ENCODE data around the gene EFCAB12.
"Not testable (repeated sequence)": the region's sequence is repeated elsewhere in the genome, so short reads cannot be mapped to it uniquely, and the experiment has no call there.

The EFCAB12 gene

DNA sequence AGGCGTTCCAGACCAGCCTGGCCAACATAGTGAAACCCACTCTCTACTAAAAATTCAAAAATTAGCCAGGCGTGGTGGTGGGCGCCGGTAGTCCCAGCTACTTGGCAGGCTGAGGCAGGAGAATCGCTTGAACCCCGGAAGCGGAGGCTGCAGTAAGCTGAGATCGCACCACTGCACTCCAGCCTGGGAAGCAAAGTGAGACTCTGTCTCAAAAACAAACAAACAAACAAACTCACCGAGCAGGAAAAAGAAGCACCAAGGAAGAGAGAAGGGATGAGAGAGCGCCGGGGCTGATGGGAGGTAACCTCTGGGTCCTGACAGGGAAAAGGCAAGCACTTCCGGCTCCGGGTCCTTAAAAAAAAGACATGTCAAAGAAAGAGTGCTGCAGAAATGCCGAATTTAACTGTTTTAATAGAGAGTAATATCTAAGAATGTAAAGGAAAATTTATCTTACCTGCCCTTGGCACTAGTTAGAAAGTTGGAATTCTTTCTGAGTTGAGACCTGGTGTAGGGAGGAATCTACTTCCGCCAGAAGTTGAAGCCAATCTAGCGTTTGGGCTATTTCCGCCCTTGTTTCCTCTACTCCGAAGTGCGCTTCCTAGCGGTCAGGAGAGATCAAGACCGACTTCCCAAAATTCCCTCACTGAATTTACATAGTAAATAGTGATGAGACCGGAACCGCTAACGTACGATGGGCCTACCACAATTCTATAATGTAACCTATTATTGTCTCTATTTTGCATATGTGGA, 29.1 kb downstream of the EFCAB12 start:
- DNase-seq: peak in 55 of 56 donors; percentile 19 to 91 (median 77)

GRCh38 chr3:129398803-129399144, 29.7 kb downstream of the EFCAB12 start:
- peak in 1 of 56 donors; percentile 7 for DNase-seq

GRCh38 chr3:129393760-129394564, 34.5 kb downstream of the EFCAB12 start:
- DNase-seq: not testable (repeated sequence)

- no peak for DNase-seq
Measured at GRCh38 chr3:129393271-129393670, 35.2 kb downstream of the EFCAB12 start.

- DNase-seq: peak in 2 of 56 donors; percentile 5 to 6
Measured at GRCh38 chr3:129392106-129392887, 36.1 kb downstream of the EFCAB12 start.

DNA sequence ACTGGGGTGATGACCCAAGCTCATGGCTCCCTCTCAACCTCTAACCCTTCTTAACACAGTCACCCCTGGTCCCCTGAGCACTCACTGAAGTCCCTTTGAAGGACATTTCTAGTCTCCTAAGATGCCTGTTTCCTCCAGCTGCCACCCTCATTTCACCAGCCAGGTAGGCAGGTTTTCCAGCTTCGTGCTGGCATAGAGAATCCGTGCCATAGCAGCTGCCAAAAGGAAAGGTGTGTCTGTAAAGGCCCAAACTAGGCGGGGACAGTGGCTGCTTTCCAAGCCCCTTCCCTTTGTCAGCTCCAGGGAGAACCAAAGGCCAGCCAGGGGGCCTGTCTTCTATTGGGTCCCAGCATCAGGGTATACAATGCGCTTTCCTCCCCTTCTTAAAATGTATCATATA, 36.9 kb downstream of the EFCAB12 start:
- peak in 1 of 56 donors; percentile 2 for DNase-seq

DNA sequence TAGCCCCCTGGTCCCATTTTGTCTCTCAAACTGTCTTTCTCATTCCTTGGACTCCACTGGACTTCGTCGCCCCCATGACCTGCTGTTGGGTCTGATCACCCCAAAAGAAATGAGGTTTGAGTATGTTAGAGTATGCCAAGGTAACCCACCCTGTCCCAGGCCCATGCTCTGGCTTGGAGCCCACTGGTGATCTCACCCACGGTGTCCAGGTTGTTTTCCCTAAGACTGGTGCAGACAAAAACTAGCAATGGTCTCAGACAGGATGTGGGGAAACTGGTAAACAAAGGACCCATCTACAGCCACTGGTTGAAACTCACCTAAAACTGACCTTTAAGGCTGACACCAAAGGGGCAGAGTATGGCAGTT, 38.9 kb downstream of the EFCAB12 start:
- DNase-seq: no peak

DNA sequence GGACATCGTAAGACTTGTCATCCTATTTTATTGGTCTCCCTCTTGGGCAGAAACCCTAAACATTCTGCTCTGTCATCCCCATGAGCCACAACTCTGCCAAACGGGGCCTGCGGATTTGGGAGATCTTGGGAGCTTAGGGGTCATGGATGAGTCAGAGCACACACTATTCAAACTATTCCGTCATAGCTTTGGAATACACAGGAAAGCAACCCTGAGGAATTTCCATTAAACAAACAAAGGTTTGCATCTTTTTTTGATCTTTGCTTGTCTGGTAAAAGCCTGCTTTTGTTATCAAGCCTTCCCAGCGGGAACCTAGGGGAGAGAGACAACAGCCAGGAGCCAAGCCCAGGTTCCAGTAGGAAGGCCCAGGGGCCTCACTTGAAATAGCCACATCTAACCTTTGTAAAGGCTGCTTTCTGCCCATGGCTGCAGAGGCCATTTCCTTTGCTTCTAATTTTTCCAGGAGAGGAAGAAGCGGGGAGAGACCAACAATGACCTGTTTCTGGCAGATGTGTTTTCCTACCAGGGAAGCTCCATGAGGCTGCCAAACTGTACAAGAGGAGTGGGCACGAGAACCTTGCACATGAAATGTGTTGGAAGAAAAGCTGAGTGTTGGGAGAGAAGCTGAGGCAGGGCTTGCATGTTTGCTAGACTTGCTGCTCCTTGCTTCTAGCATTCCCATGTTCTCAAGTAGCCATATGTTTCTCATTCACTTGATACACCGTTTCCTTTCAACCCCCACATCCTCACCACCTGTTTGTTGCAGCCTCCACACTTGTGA, 39.5 kb downstream of the EFCAB12 start:
- not testable (repeated sequence) for DNase-seq

GRCh38 chr3:129387487-129387886, 40.9 kb downstream of the EFCAB12 start:
- no peak for DNase-seq

GRCh38 chr3:129386984-129387383, 41.5 kb downstream of the EFCAB12 start:
- peak in 8 of 56 donors; percentile 1 to 31 (median 10) for DNase-seq

GRCh38 chr3:129385507-129385906, 42.9 kb downstream of the EFCAB12 start:
- peak in 1 of 56 donors; percentile 2 for DNase-seq

DNA sequence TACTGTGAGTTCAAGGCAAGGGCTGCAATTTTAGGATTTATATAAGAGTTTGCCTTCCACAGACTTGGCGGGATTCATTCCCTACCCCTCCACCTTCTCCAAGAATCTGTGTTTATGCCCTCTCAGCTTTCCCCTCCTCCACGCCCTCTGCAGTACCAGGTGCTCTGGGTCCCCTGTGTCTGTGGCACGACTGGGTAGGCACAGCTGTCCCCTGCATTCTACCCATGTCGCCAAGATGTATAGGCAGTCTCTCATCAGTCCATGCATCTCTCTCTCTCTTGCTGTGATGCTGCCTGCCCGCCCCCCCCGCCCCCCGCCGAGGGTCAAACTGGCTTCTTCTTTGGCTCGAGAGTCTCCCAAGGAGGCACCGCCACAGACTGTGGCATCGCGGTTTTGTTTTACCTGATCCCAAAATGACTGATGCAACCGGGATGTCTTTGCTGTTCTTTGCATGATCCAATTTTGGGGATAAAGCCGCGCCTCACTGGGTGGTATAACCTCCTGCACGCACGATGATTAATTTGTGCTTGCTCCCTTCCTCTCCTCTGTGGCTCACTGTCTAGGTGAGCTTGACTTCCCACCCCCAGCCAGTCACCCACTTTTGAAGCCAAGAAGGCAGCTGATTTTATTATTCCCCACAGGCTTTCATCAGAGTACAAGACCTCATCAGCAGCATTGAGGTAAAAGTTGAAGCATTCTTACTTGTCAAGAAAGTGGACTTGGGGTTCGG, 43.7 kb downstream of the EFCAB12 start:
- DNase-seq: peak in 18 of 56 donors; percentile 11 to 62 (median 32)

GRCh38 chr3:129384103-129384502, 44.3 kb downstream of the EFCAB12 start:
- not testable (repeated sequence) for DNase-seq

DNA sequence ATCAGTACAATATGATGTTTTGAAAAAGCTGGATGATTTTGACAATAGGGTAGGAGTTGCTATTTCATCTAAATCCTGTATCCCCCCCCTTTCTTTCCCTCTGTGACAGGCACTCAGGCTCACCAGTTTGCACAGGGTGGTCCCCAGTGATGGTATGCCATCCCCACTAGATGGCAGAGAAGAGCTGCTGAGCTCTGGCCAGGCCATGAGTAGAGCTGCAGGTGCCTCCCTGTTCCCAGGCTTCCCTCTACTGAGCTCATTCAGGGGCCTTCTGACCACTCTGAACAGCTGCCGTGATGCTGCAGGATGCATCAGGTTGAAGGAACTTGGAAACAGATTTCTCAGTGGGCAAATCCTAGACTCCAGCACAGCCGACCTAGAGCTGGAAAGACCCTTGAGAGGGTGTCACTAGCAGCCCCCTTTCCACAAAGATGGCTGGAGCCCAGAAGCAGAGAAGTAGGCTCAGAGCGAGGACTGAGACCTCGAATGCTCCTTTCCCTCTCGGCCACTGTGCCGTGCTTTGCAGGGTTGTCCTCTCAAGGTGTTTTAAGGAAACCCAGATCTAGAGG, 45.1 kb downstream of the EFCAB12 start:
- DNase-seq: peak in 43 of 56 donors; percentile 4 to 78 (median 33)

GRCh38 chr3:129382366-129382765, 46.1 kb downstream of the EFCAB12 start:
- peak in 12 of 56 donors; percentile 12 to 57 (median 25) for DNase-seq

DNA sequence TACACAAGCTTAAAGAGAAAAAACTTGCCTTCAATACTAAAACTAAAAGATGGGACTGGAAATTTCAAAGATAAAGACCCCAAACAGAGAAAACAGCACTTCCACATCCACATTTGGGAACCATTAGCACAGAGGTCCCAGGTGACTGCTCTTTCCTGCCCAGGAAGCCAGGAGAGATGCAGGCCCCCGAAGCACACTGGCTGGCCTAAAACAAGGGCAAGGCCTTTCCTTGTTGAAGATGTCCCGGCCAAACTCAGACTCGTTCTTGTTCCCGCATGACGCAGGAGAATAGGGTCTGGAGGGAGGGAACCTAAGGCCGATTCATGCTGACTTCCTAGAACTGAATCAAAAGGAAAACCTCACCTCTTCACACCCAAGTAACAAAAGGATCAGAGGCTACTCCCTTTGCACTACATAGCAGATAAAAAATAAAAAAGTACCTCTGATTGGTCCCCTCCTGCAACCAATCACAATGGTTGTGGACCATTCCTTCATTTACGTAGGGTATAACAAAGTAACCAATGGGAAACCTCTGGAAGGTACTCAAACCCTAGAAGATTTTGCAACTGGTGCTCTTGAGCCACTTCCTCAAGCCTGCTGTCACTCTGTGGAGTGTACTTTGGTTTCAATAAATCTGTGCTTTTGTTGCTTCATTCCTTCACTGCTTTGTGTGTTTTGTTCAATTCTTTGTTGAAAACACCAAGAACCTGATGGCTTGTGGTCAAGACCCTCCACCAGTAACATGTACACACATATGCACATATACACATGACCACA, 48.7 kb downstream of the EFCAB12 start:
- DNase-seq: no peak

- DNase-seq: no peak
Measured at GRCh38 chr3:129378949-129379348, 49.5 kb downstream of the EFCAB12 start.

- no peak for DNase-seq
Measured at GRCh38 chr3:129377615-129378014, 50.8 kb downstream of the EFCAB12 start.

- DNase-seq: no peak
Measured at GRCh38 chr3:129375099-129375498, 53.3 kb downstream of the EFCAB12 start.

Data from nucleus accumbens (tissue), 56 donors.